ENCODE measurements around the gene SPEF1.

Gene SPEF1

DNA sequence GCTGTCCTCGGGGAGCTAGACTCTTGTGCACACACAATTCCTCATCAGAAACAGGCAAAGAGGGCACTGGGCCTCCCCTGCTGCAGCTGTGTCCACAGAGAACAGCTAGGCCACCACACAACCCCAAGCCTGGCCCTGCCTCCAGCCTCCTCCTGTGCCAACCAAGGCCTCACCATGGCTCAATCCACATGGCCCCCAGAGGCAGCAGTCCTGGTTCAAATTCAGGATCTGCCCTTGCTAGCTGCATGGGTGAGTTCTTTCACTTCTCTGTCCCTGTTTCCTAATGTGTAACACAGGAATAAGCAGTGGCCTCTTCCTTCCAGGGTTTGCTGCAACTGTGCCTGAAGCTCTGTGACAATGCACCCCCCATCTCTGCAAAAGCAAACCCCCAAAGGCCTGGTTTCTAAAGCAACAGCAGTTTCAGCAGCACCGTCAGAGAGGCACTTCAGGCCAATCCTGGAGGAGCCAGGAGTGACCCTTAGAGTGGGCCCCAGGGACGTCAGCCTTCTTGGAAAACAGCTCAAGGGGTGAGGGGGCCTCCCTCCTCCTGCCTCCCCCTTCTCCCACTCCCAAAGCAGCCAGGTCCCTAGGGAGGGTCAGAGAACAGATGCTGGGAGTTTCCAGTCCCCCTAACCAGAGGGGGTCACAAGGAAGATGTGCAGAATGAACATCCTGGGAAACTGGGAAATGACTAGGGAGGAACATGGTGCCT is 15.9 kb downstream of the SPEF1 start:
- DNase-seq: no peak

DNA sequence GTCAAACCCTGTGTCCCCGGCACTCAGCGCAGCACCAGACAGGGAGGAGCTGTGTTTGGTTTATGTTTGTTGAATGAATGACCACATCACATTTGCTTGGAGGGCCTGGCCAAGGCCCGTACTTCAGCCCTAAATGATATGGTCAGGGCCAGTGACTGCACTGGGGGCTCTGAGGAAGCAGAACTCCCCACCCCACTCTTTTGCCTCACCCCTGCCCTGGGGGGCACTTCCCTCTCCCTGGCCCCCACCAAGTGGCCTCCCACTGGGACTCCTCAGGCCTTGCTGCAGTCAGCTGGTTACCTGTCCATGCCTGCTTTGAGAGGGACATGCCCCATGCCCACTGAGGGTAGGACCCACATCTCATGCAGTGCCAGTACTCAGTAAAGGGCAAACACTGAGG is 16.6 kb downstream of the SPEF1 start:
- DNase-seq: no peak

GRCh38 chr20:3763671-3764601 is 17.3 kb downstream of the SPEF1 start:
- no peak for DNase-seq

- DNase-seq: no peak
Measured at GRCh38 chr20:3760655-3761348, 20.4 kb downstream of the SPEF1 start.

DNA sequence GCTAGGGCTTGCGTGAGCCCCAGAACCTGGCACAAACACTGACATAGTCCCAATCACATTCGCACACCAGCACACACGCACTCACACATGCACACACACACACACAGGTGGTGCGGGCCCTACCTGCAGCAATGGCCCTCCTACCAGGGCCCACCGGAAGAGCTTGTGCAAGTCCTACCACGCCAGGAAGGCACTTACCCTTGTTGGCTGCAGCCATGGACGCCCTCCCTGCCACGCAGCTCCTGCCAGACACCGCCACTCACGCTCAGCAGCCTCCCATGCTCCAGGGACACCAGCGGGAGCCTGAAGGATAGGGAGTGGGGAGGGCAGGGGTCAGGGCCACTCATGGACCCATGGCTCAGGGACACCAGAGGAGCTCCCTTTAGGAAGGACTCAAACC is 21.4 kb downstream of the SPEF1 start:
- DNase-seq: no peak

DNA sequence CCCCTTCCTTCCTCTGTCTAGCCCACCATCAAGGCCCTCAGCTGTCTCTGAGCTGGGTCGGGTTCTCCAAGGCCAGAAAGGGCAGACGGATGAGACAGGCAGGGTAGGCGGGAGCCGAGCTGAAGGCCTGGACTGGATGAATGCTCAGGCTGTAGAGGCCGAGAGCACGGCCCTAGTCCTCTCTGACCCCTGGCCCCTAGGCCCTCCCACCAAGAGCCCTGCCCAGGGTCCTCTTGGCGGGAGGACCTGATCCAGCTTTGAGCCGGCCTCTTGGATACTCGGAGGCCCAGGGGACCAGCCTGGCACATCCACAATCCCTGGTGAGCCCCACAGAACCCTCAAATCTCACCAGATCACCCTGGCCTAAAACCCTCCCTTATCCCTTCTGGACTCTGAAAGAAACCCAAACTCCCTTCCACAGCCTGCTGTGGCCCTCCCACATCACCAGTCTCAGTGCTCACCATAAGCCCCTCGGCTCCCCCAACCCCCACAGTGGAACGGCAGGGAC is 21.9 kb downstream of the SPEF1 start:
- DNase-seq: no peak

DNA sequence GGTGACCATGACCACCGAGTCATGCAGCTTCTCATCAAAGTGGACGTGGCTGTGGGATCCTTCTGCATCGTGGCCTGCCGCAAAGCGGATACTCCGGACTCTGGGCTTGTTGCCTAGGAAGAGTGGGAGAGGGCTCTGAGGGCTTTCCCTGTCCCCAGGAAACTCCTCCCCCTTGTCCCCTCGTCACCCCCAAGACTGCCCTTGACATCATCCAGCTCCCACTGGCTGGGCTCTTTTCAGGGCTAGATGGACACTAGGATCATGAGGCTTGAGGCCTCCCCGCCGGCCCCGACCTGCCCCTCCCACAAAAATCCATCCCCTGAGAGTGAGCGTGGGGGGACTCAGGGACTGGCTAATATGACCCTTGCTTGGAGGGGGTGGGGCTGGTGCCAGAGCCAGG is 22.7 kb downstream of the SPEF1 start:
- no peak for DNase-seq

- DNase-seq: no peak
Measured at GRCh38 chr20:3757268-3757667, 24.0 kb downstream of the SPEF1 start.

DNA sequence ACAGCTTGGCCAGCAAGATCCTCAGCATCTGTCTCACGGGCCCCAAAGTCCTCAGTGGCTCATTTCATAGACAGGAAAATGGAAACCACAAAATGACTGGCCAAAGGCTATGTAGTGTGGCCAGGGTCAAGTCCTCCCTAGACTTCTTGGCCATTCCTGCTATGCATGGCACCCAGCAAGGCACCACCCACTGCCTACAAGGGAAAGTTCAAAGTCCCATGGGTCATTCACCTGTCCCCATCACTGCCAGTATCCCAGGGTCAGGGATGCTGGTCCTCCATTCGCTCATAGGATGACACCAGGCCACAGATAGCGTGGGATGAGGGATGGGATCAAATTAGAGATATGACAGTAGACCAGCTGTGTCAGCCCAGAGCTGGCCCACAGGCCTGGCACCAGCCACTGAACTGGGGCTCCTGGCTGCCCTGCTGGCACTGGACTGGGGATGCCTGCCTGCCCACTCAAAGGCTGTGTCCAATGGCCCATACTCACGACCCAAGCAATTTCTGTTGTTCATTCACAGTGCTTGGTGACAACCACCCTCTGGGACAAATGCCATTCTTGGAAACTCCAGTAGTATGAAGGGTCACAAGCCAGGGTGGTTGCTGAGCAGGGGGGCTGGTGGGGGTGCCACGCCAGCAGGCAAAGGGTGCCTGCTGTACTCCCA is 25.3 kb downstream of the SPEF1 start:
- no peak for DNase-seq

DNA sequence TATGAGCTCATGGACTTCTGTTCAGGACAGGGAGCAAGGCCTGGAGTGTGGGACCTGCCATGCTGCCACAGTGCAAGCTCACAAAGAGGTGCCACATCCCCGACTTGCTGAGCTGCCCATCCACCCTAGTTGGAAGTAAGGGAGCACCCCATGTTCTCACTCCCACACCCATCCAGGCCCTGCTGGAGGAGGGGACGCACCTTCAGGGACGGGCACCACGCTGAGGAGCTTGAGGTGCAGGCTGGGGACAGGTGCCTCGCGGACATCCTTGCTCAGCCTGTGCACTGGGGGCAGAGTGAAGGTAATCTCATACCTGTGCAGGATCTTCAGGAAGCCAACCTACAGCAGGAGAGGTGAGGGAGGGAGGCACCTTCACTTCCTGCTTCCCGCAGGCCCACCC is 26.0 kb downstream of the SPEF1 start:
- no peak for DNase-seq

- DNase-seq: no peak
Measured at GRCh38 chr20:3754276-3754630, 27.0 kb downstream of the SPEF1 start.

DNA sequence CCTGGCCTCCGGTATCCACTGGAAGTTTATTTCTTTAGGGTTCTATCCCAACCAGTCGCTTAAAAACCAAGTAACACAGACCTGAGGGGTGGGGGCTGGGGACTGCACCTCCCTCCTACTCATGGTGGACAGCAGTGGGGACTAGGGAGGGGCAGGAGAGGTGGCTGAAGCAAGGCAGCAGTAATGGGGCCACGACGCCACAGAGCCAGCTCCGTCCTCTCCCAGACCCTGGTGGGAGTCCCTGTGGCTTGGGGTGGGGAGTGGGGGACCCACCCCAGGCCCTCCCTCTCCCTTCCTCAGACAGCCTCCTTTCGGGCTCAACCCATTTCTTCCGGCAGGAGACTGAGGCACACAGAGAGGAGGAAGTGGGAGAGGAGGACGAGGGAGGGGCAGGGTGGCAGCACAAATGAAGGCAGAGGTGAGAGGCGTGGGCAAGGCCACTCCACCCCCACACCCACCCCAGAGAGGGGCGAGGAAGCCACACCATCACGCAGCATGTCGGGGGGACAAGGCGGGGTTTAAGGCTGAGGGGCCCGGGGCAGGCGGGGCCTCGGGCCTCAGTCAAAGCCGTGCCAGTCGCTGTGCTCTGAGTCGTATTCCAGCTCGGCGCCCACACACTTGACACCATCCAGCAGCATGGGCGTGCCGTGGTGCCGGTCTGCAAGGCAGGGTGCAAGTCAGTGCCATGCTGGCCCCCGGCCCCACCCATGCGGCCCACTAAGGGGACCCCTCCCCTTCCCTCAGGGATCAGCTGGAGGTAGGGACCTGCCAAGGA is 27.6 kb downstream of the SPEF1 start:
- no peak for DNase-seq

- DNase-seq: peak; percentile 64
Measured at GRCh38 chr20:3753098-3753497, 28.1 kb downstream of the SPEF1 start.

GRCh38 chr20:3752386-3752759 is 28.9 kb downstream of the SPEF1 start:
- no peak for DNase-seq

GRCh38 chr20:3751675-3752385 is 29.4 kb downstream of the SPEF1 start:
- DNase-seq: no peak

DNA sequence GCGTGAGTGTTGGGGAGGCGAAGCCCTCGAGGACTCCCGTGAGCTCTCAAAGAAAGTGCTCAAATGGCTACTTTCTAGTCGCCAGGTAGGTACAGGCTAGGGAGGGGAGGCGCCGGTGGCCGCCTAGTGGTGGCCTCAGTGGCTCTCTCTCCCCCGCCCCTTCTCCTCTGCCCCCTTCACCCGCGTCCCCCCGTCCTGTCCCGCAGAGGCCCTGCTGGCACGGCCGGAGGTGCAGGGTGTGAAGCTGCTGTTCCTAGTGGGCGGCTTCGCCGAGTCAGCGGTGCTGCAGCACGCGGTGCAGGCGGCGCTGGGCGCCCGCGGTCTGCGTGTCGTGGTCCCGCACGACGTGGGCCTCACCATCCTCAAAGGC is 30.0 kb downstream of the SPEF1 start:
- DNase-seq: no peak

- no peak for DNase-seq
Measured at GRCh38 chr20:3749689-3750531, 31.3 kb downstream of the SPEF1 start.

GRCh38 chr20:3749087-3749688 is 32.1 kb downstream of the SPEF1 start:
- no peak for DNase-seq

DNA sequence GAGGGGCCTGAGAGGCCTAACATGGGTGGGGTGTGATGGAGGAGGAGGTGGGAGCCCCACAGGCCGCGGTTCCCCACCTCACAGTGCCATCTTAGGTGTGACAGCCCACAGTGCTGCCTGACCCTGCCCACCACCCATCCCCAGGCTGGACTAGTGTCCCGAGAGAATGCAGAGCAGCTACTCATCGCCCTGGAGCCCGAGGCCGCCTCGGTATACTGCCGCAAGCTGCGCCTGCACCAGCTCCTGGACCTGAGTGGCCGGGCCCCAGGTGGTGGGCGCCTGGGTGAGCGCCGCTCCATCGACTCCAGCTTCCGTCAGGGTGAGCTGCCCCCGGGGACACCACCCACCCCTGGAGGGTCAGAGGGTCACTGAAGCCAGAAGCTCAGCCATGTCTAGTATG is 33.2 kb downstream of the SPEF1 start:
- no peak for DNase-seq

DNA sequence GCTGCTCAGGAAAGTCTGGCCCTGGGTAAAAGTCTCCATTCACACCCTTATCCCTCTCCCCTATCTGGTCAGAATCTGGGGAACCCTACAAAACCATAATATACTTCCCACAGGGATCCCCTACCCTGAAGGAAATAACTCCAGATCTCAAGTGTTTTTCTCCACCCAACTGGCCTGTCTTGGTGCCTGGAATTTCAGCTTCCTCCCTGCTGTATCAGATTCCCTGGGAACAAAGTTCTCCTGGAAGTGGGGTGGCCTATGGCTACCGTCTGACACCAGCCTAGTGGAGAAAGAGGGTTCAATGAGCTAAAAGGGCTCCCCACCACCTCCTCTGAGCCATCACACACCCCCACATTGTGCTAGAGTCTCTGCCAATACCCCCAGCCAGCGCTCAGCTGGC is 33.8 kb downstream of the SPEF1 start:
- no peak for DNase-seq
